HL-60 (cell line): Measurements from ENCODE around the gene SCN7A.

Experiments used
- POLR2AphosphoS5 ChIP-seq: IDR thresholded peaks from 2 replicates; pipeline ENCODE4 v1.6.1; 2012; ENCODE audit warnings: low read depth
- TF ChIP-seq, protein P1 (sequence below): IDR thresholded peaks from one replicate; pipeline ENCODE4 v1.5.1; 2011; ENCODE audit warnings: low read length, control low read depth, inconsistent platforms; ENCODE audit not compliant: insufficient read depth

DNA sequence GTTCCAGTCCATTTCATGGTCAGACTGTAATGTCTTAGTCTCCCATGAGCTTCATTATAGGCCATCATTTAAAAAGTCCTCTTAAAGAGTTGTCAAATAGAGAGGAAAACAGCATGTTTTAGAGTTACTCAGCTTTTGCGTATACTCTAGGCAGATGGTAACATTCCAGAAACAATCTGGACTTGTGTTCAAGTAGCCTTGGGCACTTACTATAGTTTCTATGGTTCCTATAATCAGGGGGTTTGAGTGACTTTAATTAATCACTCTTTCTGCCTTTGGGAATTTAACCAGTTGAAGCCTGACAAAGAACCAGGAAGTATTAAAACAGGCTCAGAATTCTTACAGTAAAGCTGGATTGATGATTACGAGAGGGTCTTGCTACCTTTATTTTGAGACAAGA is 42.1 kb upstream of the SCN7A start:
- TF ChIP-seq, protein P1, sequence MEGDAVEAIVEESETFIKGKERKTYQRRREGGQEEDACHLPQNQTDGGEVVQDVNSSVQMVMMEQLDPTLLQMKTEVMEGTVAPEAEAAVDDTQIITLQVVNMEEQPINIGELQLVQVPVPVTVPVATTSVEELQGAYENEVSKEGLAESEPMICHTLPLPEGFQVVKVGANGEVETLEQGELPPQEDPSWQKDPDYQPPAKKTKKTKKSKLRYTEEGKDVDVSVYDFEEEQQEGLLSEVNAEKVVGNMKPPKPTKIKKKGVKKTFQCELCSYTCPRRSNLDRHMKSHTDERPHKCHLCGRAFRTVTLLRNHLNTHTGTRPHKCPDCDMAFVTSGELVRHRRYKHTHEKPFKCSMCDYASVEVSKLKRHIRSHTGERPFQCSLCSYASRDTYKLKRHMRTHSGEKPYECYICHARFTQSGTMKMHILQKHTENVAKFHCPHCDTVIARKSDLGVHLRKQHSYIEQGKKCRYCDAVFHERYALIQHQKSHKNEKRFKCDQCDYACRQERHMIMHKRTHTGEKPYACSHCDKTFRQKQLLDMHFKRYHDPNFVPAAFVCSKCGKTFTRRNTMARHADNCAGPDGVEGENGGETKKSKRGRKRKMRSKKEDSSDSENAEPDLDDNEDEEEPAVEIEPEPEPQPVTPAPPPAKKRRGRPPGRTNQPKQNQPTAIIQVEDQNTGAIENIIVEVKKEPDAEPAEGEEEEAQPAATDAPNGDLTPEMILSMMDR: no peak
- TF ChIP-seq POLR2AphosphoS5: no peak
